HL-60 (cell line): Measurements from ENCODE around the gene MSH2.

ENCODE experiments used
- POLR2AphosphoS5 ChIP-seq: IDR thresholded peaks from 2 replicates; pipeline ENCODE4 v1.6.1; 2012; ENCODE audit warnings: low read depth
- REST ChIP-seq: IDR thresholded peaks from 2 replicates; pipeline ENCODE4 v1.6.1; 2012; ENCODE audit warnings: low read depth; ENCODE audit not compliant: insufficient replicate concordance
- SPI1 ChIP-seq: IDR thresholded peaks from 2 replicates; pipeline ENCODE4 v1.6.1; 2012; ENCODE audit warnings: low read depth, mild to moderate bottlenecking, borderline replicate concordance
- TF ChIP-seq, protein P1 (sequence below): IDR thresholded peaks from one replicate; pipeline ENCODE4 v1.5.1; 2011; ENCODE audit warnings: low read length, control low read depth, inconsistent platforms; ENCODE audit not compliant: insufficient read depth

DNA sequence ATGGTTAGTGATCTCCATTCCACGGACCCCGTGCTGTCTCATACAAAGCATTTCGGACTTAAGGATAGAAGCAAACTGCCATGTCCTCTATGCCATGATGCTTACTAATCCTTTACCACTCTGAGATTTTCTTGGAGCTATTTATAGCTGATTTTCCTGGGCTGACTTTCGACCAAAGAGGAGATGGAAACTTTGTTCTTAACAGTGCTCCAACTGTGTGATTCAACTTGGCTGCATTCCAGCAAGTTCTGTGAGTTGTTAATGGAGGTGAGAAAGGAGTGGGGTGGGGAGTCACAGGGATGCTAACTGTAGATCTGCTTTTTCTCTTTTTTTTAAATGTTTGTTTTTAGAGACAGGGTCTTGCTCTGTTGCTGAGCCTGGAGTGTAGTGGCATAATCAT is 45.5 kb upstream of the MSH2 start:
- TF ChIP-seq, protein P1, sequence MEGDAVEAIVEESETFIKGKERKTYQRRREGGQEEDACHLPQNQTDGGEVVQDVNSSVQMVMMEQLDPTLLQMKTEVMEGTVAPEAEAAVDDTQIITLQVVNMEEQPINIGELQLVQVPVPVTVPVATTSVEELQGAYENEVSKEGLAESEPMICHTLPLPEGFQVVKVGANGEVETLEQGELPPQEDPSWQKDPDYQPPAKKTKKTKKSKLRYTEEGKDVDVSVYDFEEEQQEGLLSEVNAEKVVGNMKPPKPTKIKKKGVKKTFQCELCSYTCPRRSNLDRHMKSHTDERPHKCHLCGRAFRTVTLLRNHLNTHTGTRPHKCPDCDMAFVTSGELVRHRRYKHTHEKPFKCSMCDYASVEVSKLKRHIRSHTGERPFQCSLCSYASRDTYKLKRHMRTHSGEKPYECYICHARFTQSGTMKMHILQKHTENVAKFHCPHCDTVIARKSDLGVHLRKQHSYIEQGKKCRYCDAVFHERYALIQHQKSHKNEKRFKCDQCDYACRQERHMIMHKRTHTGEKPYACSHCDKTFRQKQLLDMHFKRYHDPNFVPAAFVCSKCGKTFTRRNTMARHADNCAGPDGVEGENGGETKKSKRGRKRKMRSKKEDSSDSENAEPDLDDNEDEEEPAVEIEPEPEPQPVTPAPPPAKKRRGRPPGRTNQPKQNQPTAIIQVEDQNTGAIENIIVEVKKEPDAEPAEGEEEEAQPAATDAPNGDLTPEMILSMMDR = no peak
- TF ChIP-seq POLR2AphosphoS5 (no peak), REST (no peak), SPI1 (no peak)
